HCT116 (cell line): ENCODE measurements around the gene TAF12. TPM values are rescaled to one million over a fixed set of nuclear protein-coding genes. Genes with fewer than 3 reads are reported as not detected.

Experiments used
- ATAC-seq: fragments of 200-7000 bp; cut with Tn5 transposase; 2 replicates; pipeline ENCODE4 v1.9.1; 2020; ENCODE audit warnings: mild to moderate bottlenecking, moderate library complexity
- BruUV-seq: library from RNA; stranded (reverse); fragments of 400-500 nt; replicated peaks from 2 replicates; lab custom pipeline; 2021; lab: Mats Ljungman, UMichigan
- CTCF ChIA-PET: fragments of 300-600 bp; sonication (Branson Sonifier 250); formaldehyde crosslinking; loops from one replicate; lab custom pipeline; 2021; ENCODE audit warnings: antibody characterized with exemption; lab: Charles Lee
- POLR2A ChIA-PET: fragments of 300-600, 350-600 bp; sonication (Branson Sonifier 250); formaldehyde crosslinking; loops from one replicate; lab custom pipeline; 2021; ENCODE audit warnings: antibody characterized with exemption; lab: Charles Lee
- RAD21 ChIA-PET, 2 experiments: fragments of 300-600 bp; sonication (Branson Sonifier 250); formaldehyde crosslinking; loops; one replicate each; lab custom pipeline; 2023; ENCODE audit warnings: low total read pairs in 2 of 2; ENCODE audit not compliant: uncharacterized antibody in 2 of 2, unreplicated experiment in 2 of 2, low non-redundant PET in 1 of 2; lab: Charles Lee
- DNase-seq: peaks from one replicate; pipeline ENCODE4 v3.0.0-alpha.2; 2010; ENCODE audit warnings: low read depth, low spot score
- H2AFZ ChIP-seq: fragments of 200-600 bp; shearing (Covaris generic), sonication (generic); 2 replicates; pipeline ENCODE4 v1.6.1; 2017; ENCODE audit warnings: low read depth, mixed run types, mixed read lengths, antibody characterized with exemption, low read length; ENCODE audit not compliant: poor library complexity, severe bottlenecking
- H3K27ac ChIP-seq: 2 replicates; pipeline ENCODE4 v1.5.1; 2012; ENCODE audit warnings: low read depth, low read length
- H3K27me3 ChIP-seq: fragments of 200-600 bp; sonication (generic); 2 replicates; pipeline ENCODE4 v1.6.1; 2016; ENCODE audit warnings: mixed run types, low read length, mixed read lengths; ENCODE audit not compliant: insufficient read depth
- H3K36me3 ChIP-seq, 2 experiments: fragments of 200-500 bp in 1 of 2; fragments of 200-600 bp in 1 of 2; sonication (Bioruptor generic) in 1 of 2; sonication (generic) in 1 of 2; 2 replicates each; pipeline versions ENCODE4 v1.5.1 to v1.6.1; 2014 to 2016; ENCODE audit warnings: low read length in 2 of 2, inconsistent platforms in 1 of 2, mixed read lengths in 1 of 2, mixed run types in 1 of 2; ENCODE audit not compliant: insufficient read depth in 2 of 2, control insufficient read depth in 1 of 2
- H3K4me1 ChIP-seq, 2 experiments: fragments of 200-600 bp in 1 of 2; sonication (generic) in 1 of 2; 2 replicates each; pipeline versions ENCODE4 v1.5.1 to v1.6.1; 2012 to 2017; ENCODE audit warnings: low read length in 2 of 2, inconsistent platforms in 1 of 2, mild to moderate bottlenecking in 1 of 2, mixed read lengths in 1 of 2, mixed run types in 1 of 2, moderate library complexity in 1 of 2; ENCODE audit not compliant: insufficient read depth in 2 of 2, control insufficient read depth in 1 of 2
- H3K4me2 ChIP-seq: fragments of 200-600 bp; sonication (generic); 2 replicates; pipeline ENCODE4 v1.6.1; 2017; ENCODE audit warnings: mixed run types, low read length, mixed read lengths
- H3K4me3 ChIP-seq, 2 experiments: fragments of 200-600 bp in 1 of 2; sonication (generic) in 1 of 2; replicated peaks in 1 of 2; 2 replicates each; pipeline ENCODE4 v1.5.1; 2011 to 2016; ENCODE audit warnings: low read length in 2 of 2, control low read depth in 1 of 2, low read depth in 1 of 2, mild to moderate bottlenecking in 1 of 2, mixed read lengths in 1 of 2, mixed run types in 1 of 2
- H3K79me2 ChIP-seq: fragments of 200-600 bp; sonication (generic); 2 replicates; pipeline ENCODE4 v1.6.1; 2017; ENCODE audit warnings: mild to moderate bottlenecking, mixed run types, low read length, moderate library complexity, mixed read lengths; ENCODE audit not compliant: insufficient read depth
- H3K9ac ChIP-seq: fragments of 200-600 bp; sonication (generic); 2 replicates; pipeline ENCODE4 v1.6.1; 2016; ENCODE audit warnings: low read length, mixed read lengths
- H3K9me2 ChIP-seq: fragments of 200-600 bp; sonication (generic), shearing (Covaris generic); 2 replicates; pipeline ENCODE4 v1.6.1; 2017; ENCODE audit warnings: mixed run types, mild to moderate bottlenecking, moderate library complexity; ENCODE audit not compliant: insufficient read depth
- H3K9me3 ChIP-seq, 2 experiments: fragments of 200-500 bp in 1 of 2; fragments of 200-600 bp in 1 of 2; sonication (Bioruptor generic) in 1 of 2; sonication (generic) in 1 of 2; 2 replicates each; pipeline ENCODE4 v1.6.1; 2014 to 2017; ENCODE audit warnings: low read length in 2 of 2, mixed read lengths in 2 of 2, inconsistent platforms in 1 of 2, low read depth in 1 of 2, mild to moderate bottlenecking in 1 of 2, mixed run types in 1 of 2, moderate library complexity in 1 of 2; ENCODE audit not compliant: control insufficient read depth in 1 of 2, insufficient read depth in 1 of 2
- H4K20me1 ChIP-seq: fragments of 200-600 bp; sonication (generic), shearing (Covaris generic); 2 replicates; pipeline ENCODE4 v1.6.1; 2017; ENCODE audit warnings: mixed run types, mild to moderate bottlenecking, moderate library complexity; ENCODE audit not compliant: insufficient read depth
- CBX3 ChIP-seq: IDR thresholded peaks from 2 replicates; pipeline ENCODE4 v1.6.1; 2012; ENCODE audit warnings: low read depth
- CEBPB ChIP-seq: IDR thresholded peaks from 2 replicates; pipeline ENCODE4 v1.6.1; 2012; ENCODE audit warnings: low read depth
- JUND ChIP-seq: IDR thresholded peaks from 2 replicates; pipeline ENCODE4 v1.6.1; 2012
- MAX ChIP-seq: IDR thresholded peaks from 2 replicates; pipeline ENCODE4 v1.6.1; 2012
- POLR2A ChIP-seq: IDR thresholded peaks from 2 replicates; pipeline ENCODE4 v1.7.0; 2011; ENCODE audit warnings: borderline replicate concordance; ENCODE audit not compliant: insufficient read depth, insufficient read length; ENCODE audit errors: extremely low read depth
- POLR2AphosphoS5 ChIP-seq: IDR thresholded peaks from 2 replicates; pipeline ENCODE4 v1.6.1; 2011; ENCODE audit warnings: mild to moderate bottlenecking, low read depth, low read length, moderate library complexity
- SIN3A ChIP-seq: IDR thresholded peaks from 2 replicates; pipeline ENCODE4 v1.6.1; 2012; ENCODE audit warnings: low read depth
- SRF ChIP-seq: IDR thresholded peaks from 2 replicates; pipeline ENCODE4 v1.6.1; 2012; ENCODE audit warnings: low read depth
- TCF7L2 ChIP-seq: IDR thresholded peaks from 2 replicates; pipeline ENCODE4 v1.7.0; 2011; ENCODE audit warnings: borderline replicate concordance, inconsistent platforms; ENCODE audit not compliant: insufficient read depth, insufficient read length; ENCODE audit errors: extremely low read depth
- YY1 ChIP-seq: IDR thresholded peaks from 2 replicates; pipeline ENCODE4 v1.6.1; 2011; ENCODE audit warnings: low read length, low read depth, moderate library complexity, mild to moderate bottlenecking; ENCODE audit not compliant: insufficient replicate concordance; ENCODE audit errors: extremely low read depth
- ZBTB33 ChIP-seq: IDR thresholded peaks from 2 replicates; pipeline ENCODE4 v1.6.1; 2011; ENCODE audit warnings: mild to moderate bottlenecking, low read length, moderate library complexity; ENCODE audit not compliant: insufficient replicate concordance; ENCODE audit errors: extremely low read depth
- intact Hi-C: fragments of 100-400 bp; cut with micrococcal nuclease; formaldehyde crosslinking; loops from 2 replicates; pipeline ENCODE4 v1.10.0; 2022
- total RNA-seq: library from RNA; stranded (reverse); gene quantifications from one replicate; pipeline ENCODE4 v1.2.1, GENCODE V29; 2021; ENCODE audit not compliant: unreplicated experiment

Gene TAF12
- total RNA-seq, 1 experiment from 2014 or later, result 39.0 TPM

GRCh38 chr1:28577738-28578536 lies 64.9 kb downstream of the TAF12 start (continued):
- no peak; the same call in 1 of the 2 replicates for TF ChIP-seq MAX
- TF ChIP-seq POLR2AphosphoS5, result peak; percentile 67

GRCh38 chr1:28577052-28577678 lies 65.7 kb downstream of the TAF12 start:
- Histone ChIP-seq H4K20me1 (peaks cover 29% of the 10 kb centered on the region; the same call in 1 of the 2 replicates), H3K4me1 (peaks cover 9 to 21% of the 10 kb centered on the region in 2 experiments; a peak in 3 of 4 replicates), H3K4me3 (no peak overlapping the region), H3K36me3 (peaks cover 23 to 41% of the 10 kb centered on the region in 2 experiments; a peak in 3 of 4 replicates), H3K27ac (peak overlapping the region; percentile 32; the same call in 1 of the 2 replicates), H3K4me2 (no peak overlapping the region), H3K79me2 (peaks cover 31% of the 10 kb centered on the region), H2AFZ (no peak overlapping the region), H3K27me3 (no peaks in the 10 kb centered on the region), H3K9ac (no peak overlapping the region), H3K9me2 (no peaks in the 10 kb centered on the region), H3K9me3 (no peaks in the 10 kb centered on the region)
- TF ChIP-seq TCF7L2 (no peak), SIN3A (no peak), ZBTB33 (no peak), YY1 (no peak), MAX (no peak; the same call in 1 of the 2 replicates), JUND (no peak; the same call in 1 of the 2 replicates), SRF (no peak; the same call in 1 of the 2 replicates), CEBPB (no peak), POLR2A (peak; percentile 72), CBX3 (0 out of 2 replicates have a peak, but pooled peaks have one; percentile 9)
- ChIA-PET RAD21 (no interaction called here), CTCF (interaction anchor here (1.4 kb wide), 1 partner anchor 26 kb away, joined by 4 read pairs; no protein-coding TSS in a partner anchor), POLR2A (interaction anchor here (1.0 to 2.0 kb wide), 3 partner anchors 12 to 53 kb away, joined by 3 to 7 read pairs (median 3); partner anchors contain the start of gene TRNAU1AP)
- ATAC-seq, result peak; percentile 39
- no TSS peak for BruUV-seq
- intact Hi-C loops, result no loop called here
- DNase-seq, result no peak
